ENCODE measurements around the gene TRAF3.
"Not testable (repeated sequence)": the region's sequence is repeated elsewhere in the genome, so short reads cannot be mapped to it uniquely, and the experiment has no call there.

Gene TRAF3

GRCh38 chr14:102833341-102833740 lies 56.1 kb downstream of the TRAF3 start:
- Histone ChIP-seq H2AFZ (ENCODE audit: low read length, unreplicated experiment) (no peak overlapping the region), H3K27me3 (ENCODE audit: insufficient read depth, low read length) (no peaks in the 10 kb centered on the region), H3K27ac (ENCODE audit: low read depth, low read length) (no peak overlapping the region), H3K79me2 (ENCODE audit: control insufficient read depth, insufficient read depth, low read length, unreplicated experiment) (peaks cover 12% of the 10 kb centered on the region), H3K36me3 (ENCODE audit: insufficient read depth, low read length) (no peaks in the 10 kb centered on the region), H3K4me1 (ENCODE audit: control insufficient read depth, insufficient read depth, low read length, unreplicated experiment) (no peaks in the 10 kb centered on the region), H3K4me3 (ENCODE audit: low read depth, low read length) (no peak overlapping the region)

GRCh38 chr14:102833991-102834390 lies 56.7 kb downstream of the TRAF3 start:
- Histone ChIP-seq H3K4me3 (ENCODE audit: low read depth, low read length) (no peak overlapping the region), H3K4me1 (ENCODE audit: control insufficient read depth, insufficient read depth, low read length, unreplicated experiment) (no peaks in the 10 kb centered on the region), H3K27me3 (ENCODE audit: insufficient read depth, low read length) (no peaks in the 10 kb centered on the region), H3K27ac (ENCODE audit: low read depth, low read length) (no peak overlapping the region), H2AFZ (ENCODE audit: low read length, unreplicated experiment) (no peak overlapping the region), H3K79me2 (ENCODE audit: control insufficient read depth, insufficient read depth, low read length, unreplicated experiment) (peaks cover 6% of the 10 kb centered on the region), H3K36me3 (ENCODE audit: insufficient read depth, low read length) (no peaks in the 10 kb centered on the region)

DNA sequence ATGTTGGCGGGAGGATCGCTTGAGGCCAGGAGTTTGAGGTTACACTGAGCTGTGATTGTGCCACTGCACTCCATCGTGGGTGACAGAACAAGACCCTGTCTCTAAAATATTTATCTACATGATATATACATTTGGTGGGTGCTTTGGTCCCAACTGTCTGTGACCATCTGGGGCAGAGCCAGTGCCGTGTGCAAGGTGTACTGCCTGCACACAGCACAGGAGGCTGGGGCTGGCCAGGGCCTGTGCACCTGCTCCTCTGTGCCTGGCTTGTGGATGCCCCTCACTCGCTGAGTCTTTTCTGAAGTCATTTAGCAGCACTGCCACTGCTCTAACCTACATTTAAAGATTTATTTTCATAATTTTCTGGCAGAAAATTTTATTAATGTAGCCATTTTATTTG lies 58.7 kb downstream of the TRAF3 start:
- H3K4me1 ChIP-seq (ENCODE audit: control insufficient read depth, insufficient read depth, low read length, unreplicated experiment): no peaks in the 10 kb centered on the region
- H3K27me3 ChIP-seq (ENCODE audit: insufficient read depth, low read length): no peaks in the 10 kb centered on the region
- H2AFZ ChIP-seq (ENCODE audit: low read length, unreplicated experiment): no peak overlapping the region
- no peaks in the 10 kb centered on the region for H3K79me2 ChIP-seq (ENCODE audit: control insufficient read depth, insufficient read depth, low read length, unreplicated experiment)
- H3K4me3 ChIP-seq (ENCODE audit: low read depth, low read length): no peak overlapping the region
- no peak overlapping the region for H3K27ac ChIP-seq (ENCODE audit: low read depth, low read length)
- no peaks in the 10 kb centered on the region for H3K36me3 ChIP-seq (ENCODE audit: insufficient read depth, low read length)

- H3K4me3 ChIP-seq (ENCODE audit: low read depth, low read length); H3K36me3 ChIP-seq (ENCODE audit: insufficient read depth, low read length); H3K4me1 ChIP-seq (ENCODE audit: control insufficient read depth, insufficient read depth, low read length, unreplicated experiment); H3K79me2 ChIP-seq (ENCODE audit: control insufficient read depth, insufficient read depth, low read length, unreplicated experiment); H3K27me3 ChIP-seq (ENCODE audit: insufficient read depth, low read length); H2AFZ ChIP-seq (ENCODE audit: low read length, unreplicated experiment); H3K27ac ChIP-seq (ENCODE audit: low read depth, low read length): not testable (repeated sequence)
Measured at GRCh38 chr14:102837120-102837519, 59.9 kb downstream of the TRAF3 start.

GRCh38 chr14:102838501-102838900 lies 61.3 kb downstream of the TRAF3 start:
- Histone ChIP-seq H3K27ac (ENCODE audit: low read depth, low read length) (no peak overlapping the region), H3K79me2 (ENCODE audit: control insufficient read depth, insufficient read depth, low read length, unreplicated experiment) (no peaks in the 10 kb centered on the region), H3K36me3 (ENCODE audit: insufficient read depth, low read length) (no peaks in the 10 kb centered on the region)

DNA sequence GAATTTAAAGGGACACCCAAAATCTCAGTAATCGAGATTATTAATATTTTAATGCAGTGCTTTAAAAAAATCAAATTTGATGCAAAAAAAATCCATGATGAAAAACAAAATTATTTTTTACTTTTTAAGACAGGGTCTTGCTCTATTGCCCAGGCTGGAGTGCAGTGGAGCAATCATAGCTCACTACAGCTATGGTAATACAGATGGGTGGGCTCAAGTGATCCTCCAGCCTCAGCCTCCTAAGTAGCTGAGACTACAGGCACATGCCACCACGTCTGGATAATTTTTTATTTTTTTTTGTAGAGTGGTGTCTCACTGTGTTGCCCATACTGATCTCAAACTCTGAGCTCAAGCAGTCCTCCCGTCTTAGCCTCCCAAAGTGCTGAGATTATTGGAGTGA lies 62.9 kb downstream of the TRAF3 start:
- no peak overlapping the region for H3K4me3 ChIP-seq (ENCODE audit: low read depth, low read length)
- no peaks in the 10 kb centered on the region for H3K36me3 ChIP-seq (ENCODE audit: insufficient read depth, low read length)
- no peaks in the 10 kb centered on the region for H3K79me2 ChIP-seq (ENCODE audit: control insufficient read depth, insufficient read depth, low read length, unreplicated experiment)
- no peaks in the 10 kb centered on the region for H3K27me3 ChIP-seq (ENCODE audit: insufficient read depth, low read length)
- H2AFZ ChIP-seq (ENCODE audit: low read length, unreplicated experiment): no peak overlapping the region
- no peak overlapping the region for H3K27ac ChIP-seq (ENCODE audit: low read depth, low read length)
- no peaks in the 10 kb centered on the region for H3K4me1 ChIP-seq (ENCODE audit: control insufficient read depth, insufficient read depth, low read length, unreplicated experiment)

More at GRCh38 chr14:102838501-102838900, 61.3 kb downstream of the TRAF3 start:
- Histone ChIP-seq H3K4me1 (ENCODE audit: control insufficient read depth, insufficient read depth, low read length, unreplicated experiment) (no peaks in the 10 kb centered on the region), H3K4me3 (ENCODE audit: low read depth, low read length) (no peak overlapping the region), H2AFZ (ENCODE audit: low read length, unreplicated experiment) (no peak overlapping the region), H3K27me3 (ENCODE audit: insufficient read depth, low read length) (no peaks in the 10 kb centered on the region)

DNA sequence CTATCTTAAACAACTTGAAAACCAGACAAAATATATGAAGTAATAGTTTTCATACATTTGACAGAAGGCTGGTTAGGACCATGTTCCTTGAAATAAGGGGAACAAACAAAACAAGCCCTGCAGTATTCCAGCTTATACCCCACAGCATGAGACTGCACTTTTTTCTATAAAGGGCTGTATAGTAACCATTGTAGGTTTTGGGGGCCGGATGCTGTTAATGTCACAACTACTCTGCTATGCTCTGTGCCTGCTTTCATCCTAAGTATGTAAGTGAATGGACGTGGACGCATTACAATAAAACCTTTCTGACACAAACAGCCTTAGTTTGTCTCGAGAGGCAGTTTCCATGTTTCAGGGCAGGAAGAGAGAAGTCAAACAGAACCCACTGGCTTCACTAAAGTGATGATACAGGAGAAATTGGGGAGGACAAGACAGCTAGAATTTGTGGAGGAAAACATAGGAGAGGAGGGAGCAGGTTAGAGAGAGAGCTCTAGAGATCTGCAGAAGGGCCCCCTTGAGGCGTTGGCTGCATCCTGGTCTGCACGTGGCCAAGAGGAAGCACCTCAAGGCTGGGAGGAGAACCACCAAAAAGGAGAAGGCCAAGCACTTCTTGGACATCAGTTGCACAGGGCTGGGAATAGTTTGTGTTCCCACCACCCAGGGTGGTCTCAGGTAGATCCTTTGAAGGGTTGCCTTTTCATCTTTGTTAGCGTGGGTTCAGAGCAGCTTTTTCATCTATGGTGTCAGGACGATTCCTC lies 63.7 kb downstream of the TRAF3 start:
- no peaks in the 10 kb centered on the region for H3K4me1 ChIP-seq (ENCODE audit: control insufficient read depth, insufficient read depth, low read length, unreplicated experiment)
- no peak overlapping the region for H3K4me3 ChIP-seq (ENCODE audit: low read depth, low read length)
- no peaks in the 10 kb centered on the region for H3K79me2 ChIP-seq (ENCODE audit: control insufficient read depth, insufficient read depth, low read length, unreplicated experiment)
- H2AFZ ChIP-seq (ENCODE audit: low read length, unreplicated experiment): no peak overlapping the region
- H3K27ac ChIP-seq (ENCODE audit: low read depth, low read length): no peak overlapping the region
- H3K27me3 ChIP-seq (ENCODE audit: insufficient read depth, low read length): no peaks in the 10 kb centered on the region
- no peaks in the 10 kb centered on the region for H3K36me3 ChIP-seq (ENCODE audit: insufficient read depth, low read length)

- Histone ChIP-seq H3K36me3 (ENCODE audit: insufficient read depth, low read length) (peaks cover 3% of the 10 kb centered on the region; the same call in 1 of the 2 replicates), H3K4me1 (ENCODE audit: control insufficient read depth, insufficient read depth, low read length, unreplicated experiment) (peaks cover 15% of the 10 kb centered on the region), H3K4me3 (ENCODE audit: low read depth, low read length) (0 out of 2 replicates have a peak overlapping the region, but pooled peaks have one; percentile 11), H3K79me2 (ENCODE audit: control insufficient read depth, insufficient read depth, low read length, unreplicated experiment) (peaks cover 2% of the 10 kb centered on the region), H2AFZ (ENCODE audit: low read length, unreplicated experiment) (no peak overlapping the region), H3K27ac (ENCODE audit: low read depth, low read length) (peak overlapping the region; percentile 4; the same call in 1 of the 2 replicates), H3K27me3 (ENCODE audit: insufficient read depth, low read length) (no peaks in the 10 kb centered on the region)
Measured at GRCh38 chr14:102848830-102849525, 71.7 kb downstream of the TRAF3 start.

DNA sequence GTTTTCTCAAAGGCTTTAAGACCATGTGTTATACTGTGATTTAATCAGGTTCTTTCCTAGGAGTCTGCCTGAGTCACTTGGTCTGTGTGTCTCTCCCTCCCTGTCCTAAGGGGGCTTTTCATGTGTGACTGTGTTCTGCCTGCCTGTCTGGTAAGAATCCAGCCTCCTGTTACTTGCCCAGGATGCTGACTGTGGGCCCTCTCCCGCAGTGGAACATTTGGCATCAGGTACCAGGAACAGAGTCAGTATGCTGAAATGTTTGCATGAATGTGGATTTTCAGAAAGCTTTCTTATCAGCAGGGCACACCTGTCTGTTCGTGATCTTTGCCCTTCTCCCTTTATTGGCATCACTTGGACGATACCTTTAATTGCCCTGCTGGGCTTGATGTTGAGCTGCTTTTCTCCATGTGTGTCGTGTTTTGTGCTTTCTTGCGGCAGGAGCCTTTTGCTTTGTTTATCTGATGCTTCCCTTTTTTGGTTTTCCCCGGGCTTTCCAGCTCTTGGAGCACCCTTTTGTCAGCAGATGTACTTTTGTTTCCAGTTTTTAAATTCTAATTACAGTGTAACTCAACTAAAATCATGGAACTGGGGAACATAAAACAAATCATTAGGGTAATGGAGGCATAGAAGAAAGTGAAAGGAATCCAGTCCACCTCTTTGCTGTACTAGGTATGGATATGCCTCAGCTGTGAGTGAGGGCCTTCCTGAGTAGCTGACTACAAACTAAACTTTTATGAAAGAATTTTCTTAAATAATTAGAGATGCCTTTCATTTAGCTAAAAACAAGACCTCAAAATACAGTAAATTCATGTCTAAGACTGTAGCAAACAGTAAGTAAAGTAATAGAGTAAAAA lies 72.5 kb downstream of the TRAF3 start:
- peak overlapping the region; percentile 4; the same call in 1 of the 2 replicates for H3K27ac ChIP-seq (ENCODE audit: low read depth, low read length)
- peak overlapping the region; percentile 66 for H3K4me3 ChIP-seq (ENCODE audit: low read depth, low read length)
- no peaks in the 10 kb centered on the region for H3K27me3 ChIP-seq (ENCODE audit: insufficient read depth, low read length)
- H2AFZ ChIP-seq (ENCODE audit: low read length, unreplicated experiment): peak overlapping the region; percentile 76
- peaks cover 15% of the 10 kb centered on the region for H3K4me1 ChIP-seq (ENCODE audit: control insufficient read depth, insufficient read depth, low read length, unreplicated experiment)
- peaks cover 7% of the 10 kb centered on the region for H3K79me2 ChIP-seq (ENCODE audit: control insufficient read depth, insufficient read depth, low read length, unreplicated experiment)
- H3K36me3 ChIP-seq (ENCODE audit: insufficient read depth, low read length): peaks cover 8% of the 10 kb centered on the region

GRCh38 chr14:102853648-102854047 lies 76.4 kb downstream of the TRAF3 start:
- no peak overlapping the region for H3K27ac ChIP-seq (ENCODE audit: low read depth, low read length)
- no peak overlapping the region for H2AFZ ChIP-seq (ENCODE audit: low read length, unreplicated experiment)
- H3K4me1 ChIP-seq (ENCODE audit: control insufficient read depth, insufficient read depth, low read length, unreplicated experiment): peaks cover 13% of the 10 kb centered on the region
- H3K79me2 ChIP-seq (ENCODE audit: control insufficient read depth, insufficient read depth, low read length, unreplicated experiment): peaks cover 11% of the 10 kb centered on the region
- H3K27me3 ChIP-seq (ENCODE audit: insufficient read depth, low read length): no peaks in the 10 kb centered on the region
- H3K4me3 ChIP-seq (ENCODE audit: low read depth, low read length): no peak overlapping the region
- H3K36me3 ChIP-seq (ENCODE audit: insufficient read depth, low read length): peaks cover 19% of the 10 kb centered on the region

Measured in ACC112 (cell line).